ENCODE measurements around the gene ZHX3.

GRCh38 chr20:41174782-41175181 is 142.7 kb downstream of the ZHX3 start:
- TF ChIP-seq CTCF (IDR thresholded peaks at IDR 0.05): no peak
- no peak for TF ChIP-seq ZFX (IDR thresholded peaks at IDR 0.05; ENCODE audit: borderline replicate concordance)

Measured in 22Rv1 (cell line).